H9 (cell line): ENCODE data around the gene MRTFA. TPM values are rescaled to one million over a fixed set of nuclear protein-coding genes. Genes with fewer than 3 reads are reported as not detected.

ENCODE experiments used
- DNase-seq: peaks from one replicate; pipeline ENCODE4 v3.0.0-alpha.2; 2017
- H2AFZ ChIP-seq: one replicate; pipeline ENCODE4 v1.6.1; 2013; ENCODE audit warnings: mild to moderate bottlenecking, low read length, control low read depth, moderate library complexity
- H2AK5ac ChIP-seq: 2 replicates; pipeline ENCODE4 v1.6.1; 2013; ENCODE audit warnings: low read length, control low read depth, mixed read lengths; ENCODE audit not compliant: insufficient read length
- H2BK120ac ChIP-seq: one replicate; pipeline ENCODE4 v1.6.1; 2013; ENCODE audit warnings: low read depth, mild to moderate bottlenecking, low read length, control low read depth, inconsistent platforms; ENCODE audit not compliant: poor library complexity, severe bottlenecking
- H2BK12ac ChIP-seq: 2 replicates; pipeline ENCODE4 v1.6.1; 2013; ENCODE audit warnings: low read length, control low read depth, mixed read lengths, low read depth; ENCODE audit not compliant: insufficient read length
- H2BK15ac ChIP-seq: 2 replicates; pipeline ENCODE4 v1.6.1; 2013; ENCODE audit warnings: low read depth, low read length, control low read depth
- H2BK20ac ChIP-seq: one replicate; pipeline ENCODE4 v1.6.1; 2013; ENCODE audit warnings: low read depth, mild to moderate bottlenecking, low read length, control low read depth, inconsistent platforms; ENCODE audit not compliant: poor library complexity, severe bottlenecking
- H2BK5ac ChIP-seq: 2 replicates; pipeline ENCODE4 v1.6.1; 2013; ENCODE audit warnings: low read length, control low read depth, mixed read lengths; ENCODE audit not compliant: insufficient read length
- H3K14ac ChIP-seq: 2 replicates; pipeline ENCODE4 v1.6.1; 2013; ENCODE audit warnings: low read length, control low read depth; ENCODE audit not compliant: insufficient read depth
- H3K18ac ChIP-seq: 2 replicates; pipeline ENCODE4 v1.6.1; 2013; ENCODE audit warnings: low read depth, mild to moderate bottlenecking, mixed read lengths, low read length, control low read depth; ENCODE audit not compliant: insufficient read length
- H3K23ac ChIP-seq: 2 replicates; pipeline ENCODE4 v1.6.1; 2013; ENCODE audit warnings: low read length, control low read depth, mixed read lengths, low read depth; ENCODE audit not compliant: insufficient read length
- H3K23me2 ChIP-seq: 2 replicates; pipeline ENCODE4 v1.6.1; 2013; ENCODE audit warnings: low read depth, mild to moderate bottlenecking, mixed read lengths, low read length, control low read depth; ENCODE audit not compliant: insufficient read length, poor library complexity, severe bottlenecking
- H3K27ac ChIP-seq: 2 replicates; pipeline ENCODE4 v1.5.1; 2013; ENCODE audit warnings: low read length, control low read depth, mixed read lengths, low read depth; ENCODE audit not compliant: insufficient read length
- H3K27me3 ChIP-seq: 2 replicates; pipeline ENCODE4 v1.6.1; 2013; ENCODE audit warnings: low read length, control low read depth, inconsistent platforms; ENCODE audit not compliant: insufficient read depth
- H3K4ac ChIP-seq: 2 replicates; pipeline ENCODE4 v1.6.1; 2013; ENCODE audit warnings: low read depth, mild to moderate bottlenecking, control low read depth, inconsistent platforms, low read length, moderate library complexity
- H3K4me1 ChIP-seq: 2 replicates; pipeline ENCODE4 v1.6.1; 2013; ENCODE audit warnings: low read length, control low read depth, inconsistent platforms; ENCODE audit not compliant: insufficient read depth
- H3K4me2 ChIP-seq: 2 replicates; pipeline ENCODE4 v1.6.1; 2013; ENCODE audit warnings: low read length, control low read depth, mixed read lengths; ENCODE audit not compliant: insufficient read length, insufficient read depth
- H3K56ac ChIP-seq: 2 replicates; pipeline ENCODE4 v1.6.1; 2013; ENCODE audit warnings: low read depth, mild to moderate bottlenecking, mixed read lengths, low read length, control low read depth; ENCODE audit not compliant: insufficient read length
- H3K79me1 ChIP-seq: 2 replicates; pipeline ENCODE4 v1.6.1; 2013; ENCODE audit warnings: low read depth, mild to moderate bottlenecking, moderate library complexity, low read length, control low read depth, inconsistent platforms; ENCODE audit not compliant: insufficient read depth, poor library complexity, severe bottlenecking
- H3K79me2 ChIP-seq: 2 replicates; pipeline ENCODE4 v1.6.1; 2013; ENCODE audit warnings: low read length, control low read depth, inconsistent platforms; ENCODE audit not compliant: insufficient read depth
- H3K9ac ChIP-seq: 2 replicates; pipeline ENCODE4 v1.6.1; 2013; ENCODE audit warnings: low read length, control low read depth, mixed read lengths; ENCODE audit not compliant: insufficient read length; ENCODE audit errors: extremely low read depth
- H3K9me3 ChIP-seq: one replicate; pipeline ENCODE4 v1.6.1; 2013; ENCODE audit warnings: low read depth, low read length, inconsistent platforms; ENCODE audit not compliant: control insufficient read depth
- H3T11ph ChIP-seq: one replicate; pipeline ENCODE4 v1.6.1; 2013; ENCODE audit warnings: mild to moderate bottlenecking, low read length, control low read depth, inconsistent platforms
- H4K20me1 ChIP-seq: one replicate; pipeline ENCODE4 v1.6.1; 2013; ENCODE audit not compliant: control insufficient read depth, insufficient read length, insufficient read depth
- H4K5ac ChIP-seq: 2 replicates; pipeline ENCODE4 v1.6.1; 2013; ENCODE audit warnings: low read depth, mild to moderate bottlenecking, mixed read lengths, low read length, control low read depth; ENCODE audit not compliant: insufficient read length
- H4K8ac ChIP-seq: replicated peaks from 2 replicates; pipeline ENCODE4 v1.6.1; 2013; ENCODE audit warnings: low read length, control low read depth, mixed read lengths, low read depth; ENCODE audit not compliant: insufficient read length
- H4K91ac ChIP-seq: 2 replicates; pipeline ENCODE4 v1.6.1; 2013; ENCODE audit warnings: low read depth, mild to moderate bottlenecking, moderate library complexity, mixed read lengths, low read length, control low read depth; ENCODE audit not compliant: insufficient read length
- H3K27ac Mint-ChIP-seq, 3 experiments: 2 replicates in 2 of 3; 3 replicates in 1 of 3; pipeline ENCODE4 v1.8.0; 2020 to 2021; ENCODE audit warnings: mixed read lengths in 3 of 3, mild to moderate bottlenecking in 1 of 3, moderate library complexity in 1 of 3
- H3K27me3 Mint-ChIP-seq: 2 replicates; pipeline ENCODE4 v1.8.0; 2021; ENCODE audit warnings: low read depth, mild to moderate bottlenecking, moderate library complexity, mixed read lengths
- H3K36me3 Mint-ChIP-seq, 3 experiments: 2 replicates in 2 of 3; 3 replicates in 1 of 3; pipeline ENCODE4 v1.8.0; 2020 to 2021; ENCODE audit warnings: low read depth in 3 of 3, mixed read lengths in 3 of 3; ENCODE audit not compliant: insufficient read depth in 1 of 3
- H3K4me1 Mint-ChIP-seq, 2 experiments: 2 replicates each; pipeline ENCODE4 v1.8.0; 2020; ENCODE audit warnings: mixed read lengths in 2 of 2
- H3K4me3 Mint-ChIP-seq, 2 experiments: 2 replicates in 1 of 2; 3 replicates in 1 of 2; pipeline ENCODE4 v1.8.0; 2020 to 2021; ENCODE audit warnings: mild to moderate bottlenecking in 2 of 2, mixed read lengths in 2 of 2, moderate library complexity in 1 of 2
- H3K9me3 Mint-ChIP-seq, 2 experiments: 2 replicates in 1 of 2; 3 replicates in 1 of 2; pipeline ENCODE4 v1.8.0; 2020; ENCODE audit warnings: mild to moderate bottlenecking in 2 of 2, mixed read lengths in 2 of 2, moderate library complexity in 1 of 2
- CTCF ChIP-seq: fragments of 200-600 bp; sonication (generic); conservative IDR thresholded peaks from 3 replicates; pipeline ENCODE4 v1.8.0; 2021; ENCODE audit warnings: antibody characterized with exemption, mild to moderate bottlenecking
- WGBS: extraction: QIAGEN DNeasy Blood & Tissue Kit; methylation state at CpG from one replicate; pipeline ENCODE4 v1.1.7; 2013; ENCODE audit warnings: missing lambda C conversion rate, low lambda C conversion rate, mixed read lengths; ENCODE audit not compliant: insufficient read length; ENCODE audit errors: extremely low coverage; 5-methylcytosine and 5-hydroxymethylcytosine counted together
- total RNA-seq: library from RNA; stranded (reverse); gene quantifications from 2 replicates; pipeline ENCODE4 v1.2.1, GENCODE V29; 2021

The MRTFA gene
- total RNA-seq, 1 experiment from 2014 or later = 38.1 TPM

DNA sequence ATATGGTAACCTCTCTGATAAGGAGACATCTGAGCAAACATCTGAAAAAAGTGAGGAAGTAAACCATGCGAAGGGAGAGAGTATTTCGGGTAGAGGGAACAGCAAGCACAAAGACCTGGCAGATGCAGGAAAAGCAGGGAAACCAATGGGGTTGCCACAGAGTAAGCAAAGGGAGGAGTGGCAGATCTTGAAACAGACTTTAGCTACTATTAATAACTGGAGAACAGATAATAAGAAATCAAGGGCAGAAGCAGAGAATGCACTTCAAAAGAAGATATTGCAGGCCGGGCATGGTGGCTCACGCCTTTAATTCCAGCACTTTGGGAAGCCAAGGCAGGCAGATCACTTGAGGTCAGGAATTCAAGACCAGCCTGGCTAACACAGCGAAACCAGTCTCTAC, 18.1 kb downstream of the MRTFA start:
- Histone ChIP-seq H4K8ac (no peak overlapping the region), H2BK5ac (no peak overlapping the region), H4K20me1 (no peaks in the 10 kb centered on the region), H2AK5ac (no peak overlapping the region), H3K18ac (no peak overlapping the region), H3K14ac (no peak overlapping the region), H2BK12ac (no peak overlapping the region), H3K56ac (no peak overlapping the region), H3K79me2 (peaks cover 6% of the 10 kb centered on the region; the same call in 1 of the 2 replicates), H2BK20ac (no peak overlapping the region), H2AFZ (no peak overlapping the region), H2BK15ac (no peak overlapping the region), H3K27me3 (no peaks in the 10 kb centered on the region), H3K4me1 (no peaks in the 10 kb centered on the region), H4K91ac (no peak overlapping the region), H3K23me2 (no peaks in the 10 kb centered on the region), H3K79me1 (peaks cover 2% of the 10 kb centered on the region), H3K27ac (no peak overlapping the region), H3K4ac (no peak overlapping the region), H3T11ph (no peak overlapping the region), H3K23ac (no peak overlapping the region), H3K4me2 (no peak overlapping the region), H3K9ac (no peak overlapping the region), H3K9me3 (no peaks in the 10 kb centered on the region), H4K5ac (no peak overlapping the region), H2BK120ac (no peak overlapping the region)
- no peaks in the 10 kb centered on the region for H3K27me3 Mint-ChIP-seq
- H3K27ac Mint-ChIP-seq = 0 out of 7 replicates have a peak overlapping the region, but pooled peaks of 2 of the 3 experiments have one; percentile 8 to 18
- DNase-seq = no peak
- peaks cover 27 to 44% (median 33%) of the 10 kb centered on the region in 3 experiments for H3K36me3 Mint-ChIP-seq
- WGBS = no CpG with 5 or more reads among the region's 5 CpGs
- H3K4me3 Mint-ChIP-seq = no peak overlapping the region
- TF ChIP-seq CTCF = no peak
- H3K9me3 Mint-ChIP-seq = peaks cover 33 to 37% of the 10 kb centered on the region in 2 experiments
- H3K4me1 Mint-ChIP-seq = peaks cover 7 to 12% of the 10 kb centered on the region in 2 experiments
